Measurements from ENCODE around the gene C17orf58.
"Not testable (repeated sequence)": the region's sequence is repeated elsewhere in the genome, so short reads cannot be mapped to it uniquely, and the experiment has no call there.

Gene C17orf58

DNA sequence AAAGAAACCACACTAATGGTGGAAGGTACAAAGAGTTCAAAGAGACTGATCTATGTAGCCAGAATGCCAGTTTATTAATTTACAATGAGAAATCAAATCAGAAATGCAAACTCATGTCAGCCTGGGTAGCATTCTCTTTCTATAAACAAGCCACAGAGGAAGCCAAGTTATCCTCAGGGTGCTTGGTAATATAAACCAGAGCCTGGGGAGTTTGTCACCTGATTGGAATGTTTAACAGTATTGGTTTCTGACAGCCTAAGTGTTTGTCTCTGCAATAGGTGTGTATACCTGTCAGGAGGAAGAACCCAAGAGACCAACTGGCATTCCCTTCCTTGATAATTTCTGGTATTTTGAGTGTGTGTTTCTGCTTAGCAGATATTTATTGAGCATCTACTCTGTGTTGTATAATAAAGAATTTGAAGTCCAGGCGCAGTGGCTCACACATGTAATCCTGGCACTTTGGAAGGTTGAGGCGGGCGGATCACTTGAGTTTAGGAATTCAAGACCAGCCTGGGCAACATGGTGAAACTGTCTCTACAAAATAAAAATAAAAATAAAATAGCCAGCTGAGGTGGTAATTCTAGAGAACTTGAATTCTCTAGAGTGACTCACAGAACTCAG lies 3.1 kb upstream of the C17orf58 start:
- DNase-seq: no peak

- no peak for DNase-seq
Measured at GRCh38 chr17:67998466-67998865, 2.2 kb upstream of the C17orf58 start.

- DNase-seq: no peak
Measured at GRCh38 chr17:67995570-67996263, 552 bp downstream of the C17orf58 start.

GRCh38 chr17:67994817-67995569 lies 1.3 kb downstream of the C17orf58 start:
- DNase-seq: no peak

- no peak for DNase-seq
Measured at GRCh38 chr17:67993998-67994361, 2.3 kb downstream of the C17orf58 start.

DNA sequence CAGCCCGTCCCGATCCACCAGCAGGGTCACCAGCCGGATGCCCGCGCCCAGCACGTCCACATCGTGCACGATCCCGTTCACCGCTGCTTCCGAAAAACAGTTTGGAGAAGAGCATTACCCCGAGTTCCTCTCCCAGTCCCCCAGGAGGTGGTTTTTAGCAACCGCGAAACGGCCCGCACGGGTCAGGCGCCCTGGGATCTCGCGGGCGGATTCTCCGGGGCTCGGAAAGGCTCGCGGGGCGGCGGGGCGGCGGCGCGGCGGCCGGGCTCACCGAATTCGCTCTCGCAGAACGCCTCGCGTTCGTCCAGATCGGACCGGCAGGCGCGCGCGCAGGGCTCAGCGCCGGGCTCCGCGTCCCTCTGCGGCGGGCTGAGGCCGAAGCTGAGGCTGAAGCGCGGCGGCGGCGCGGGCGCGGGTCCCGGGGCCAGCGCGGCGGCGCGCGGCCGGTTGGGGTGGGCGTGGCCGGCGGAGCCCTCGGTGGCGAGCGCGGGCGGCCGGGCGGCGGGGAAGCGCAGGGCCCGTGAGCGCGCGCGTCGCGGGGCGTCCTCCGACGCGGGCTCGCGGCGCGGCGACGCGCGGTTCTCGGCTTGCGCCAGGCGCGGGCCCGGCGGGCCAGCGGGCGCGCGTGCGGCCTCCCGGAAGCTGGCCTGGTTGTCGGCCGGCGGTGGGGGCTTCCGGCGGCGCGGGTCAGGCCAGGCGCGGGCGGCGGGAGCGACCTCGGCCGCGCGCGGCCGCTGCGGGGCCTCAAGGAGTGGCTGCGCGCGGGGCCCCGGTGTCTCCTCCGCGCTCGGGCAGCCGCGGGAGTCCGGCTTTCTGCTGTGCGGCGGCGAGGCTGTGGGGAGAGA lies 2.9 kb downstream of the C17orf58 start:
- peak; percentile 28 for DNase-seq

DNA sequence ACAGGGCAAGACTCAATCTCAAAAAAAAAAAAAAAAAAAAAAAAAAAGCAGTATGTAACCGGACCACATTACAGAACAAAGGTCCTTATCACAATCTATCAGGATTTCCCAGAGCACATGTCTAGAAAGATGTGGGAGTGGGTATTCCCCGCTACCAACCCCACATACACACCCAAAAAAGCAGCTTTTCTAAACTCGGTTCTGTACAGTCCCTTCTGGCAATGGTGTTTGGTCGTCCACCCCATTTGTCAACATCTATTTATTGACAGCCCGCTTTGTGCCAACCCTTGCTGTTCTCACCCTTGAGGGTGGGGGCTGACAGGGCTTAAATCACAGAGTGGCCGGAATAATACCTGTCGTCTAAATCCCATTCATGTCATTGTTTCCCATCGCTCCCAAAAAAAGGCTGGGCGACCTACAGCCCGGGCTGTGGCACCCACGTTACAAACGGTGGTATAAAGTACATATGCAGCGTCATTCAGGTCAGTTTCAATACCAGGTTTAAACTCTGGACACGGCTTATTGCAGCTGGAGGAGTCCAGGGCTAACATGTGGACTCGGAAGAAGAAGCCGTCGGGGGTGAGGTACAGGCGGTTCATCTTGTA lies 3.6 kb downstream of the C17orf58 start:
- DNase-seq: no peak

- peak; percentile 14 for DNase-seq
Measured at GRCh38 chr17:67990909-67991308, 5.4 kb downstream of the C17orf58 start.

DNA sequence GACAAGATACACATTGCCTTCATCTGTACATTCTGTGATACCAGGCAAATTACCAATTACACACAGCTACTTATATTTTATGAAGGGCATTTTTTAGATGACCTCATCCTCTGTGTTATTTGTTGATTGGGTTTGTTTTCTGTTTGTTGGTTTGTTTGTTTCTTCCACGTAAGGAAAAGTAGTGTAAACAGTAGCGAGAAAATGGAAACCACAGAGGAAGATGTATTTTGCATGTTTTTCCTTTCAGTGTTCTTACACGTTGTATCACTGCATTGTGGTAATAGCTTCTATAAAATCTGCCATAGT lies 12.9 kb downstream of the C17orf58 start:
- DNase-seq: no peak

DNA sequence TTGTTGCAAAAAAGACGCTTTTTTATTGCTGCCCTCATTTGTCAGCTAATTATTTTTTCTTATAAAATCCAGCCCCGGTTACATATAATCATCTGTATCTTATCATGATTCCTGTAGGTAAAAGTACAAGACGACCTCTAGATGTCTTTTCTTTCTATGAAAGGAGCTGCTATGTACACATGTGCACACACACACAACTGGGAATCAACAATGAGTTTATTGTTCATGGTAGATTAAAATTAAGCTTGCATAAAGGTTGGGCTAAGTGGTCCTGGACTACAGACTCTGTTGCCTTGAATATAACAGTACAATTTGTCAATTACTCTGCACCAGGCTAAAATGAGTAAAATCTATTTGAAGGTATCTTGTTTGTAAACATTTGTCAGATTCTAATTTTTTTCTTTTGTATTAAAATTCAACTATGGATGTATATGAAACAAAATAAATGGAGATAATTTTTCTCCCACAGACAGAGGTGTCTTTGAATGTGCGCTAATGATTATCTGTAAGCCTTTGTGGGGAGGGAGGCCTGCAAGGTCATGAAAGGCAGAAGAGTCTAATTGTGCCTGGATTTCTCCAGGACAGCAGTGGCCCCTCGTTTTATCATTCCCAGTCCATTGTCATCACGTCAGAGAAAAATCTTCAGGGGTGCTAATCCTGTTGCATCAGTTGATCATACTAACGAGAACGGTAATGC lies 13.4 kb downstream of the C17orf58 start:
- DNase-seq: no peak

GRCh38 chr17:67982034-67982640 lies 14.1 kb downstream of the C17orf58 start:
- no peak for DNase-seq

DNA sequence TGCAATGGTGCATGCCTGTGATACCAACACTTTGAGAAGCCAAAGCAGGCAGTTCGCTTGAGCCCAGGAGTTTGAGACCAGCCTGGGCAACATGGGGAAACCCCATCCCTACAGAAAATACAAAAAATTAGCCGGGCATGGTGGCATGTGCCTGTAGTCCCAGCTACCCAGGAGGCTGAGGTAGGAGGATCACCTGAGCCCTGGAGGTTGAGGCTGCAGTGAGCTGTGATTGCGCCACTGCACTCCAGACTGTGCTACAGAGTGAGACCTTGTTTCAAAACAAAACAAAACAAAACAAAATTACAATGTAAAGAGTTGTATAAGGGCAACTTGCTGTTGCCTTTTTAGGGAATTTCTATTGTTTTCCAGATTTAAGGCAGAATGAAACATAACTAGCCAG lies 15.4 kb downstream of the C17orf58 start:
- DNase-seq: not testable (repeated sequence)

DNA sequence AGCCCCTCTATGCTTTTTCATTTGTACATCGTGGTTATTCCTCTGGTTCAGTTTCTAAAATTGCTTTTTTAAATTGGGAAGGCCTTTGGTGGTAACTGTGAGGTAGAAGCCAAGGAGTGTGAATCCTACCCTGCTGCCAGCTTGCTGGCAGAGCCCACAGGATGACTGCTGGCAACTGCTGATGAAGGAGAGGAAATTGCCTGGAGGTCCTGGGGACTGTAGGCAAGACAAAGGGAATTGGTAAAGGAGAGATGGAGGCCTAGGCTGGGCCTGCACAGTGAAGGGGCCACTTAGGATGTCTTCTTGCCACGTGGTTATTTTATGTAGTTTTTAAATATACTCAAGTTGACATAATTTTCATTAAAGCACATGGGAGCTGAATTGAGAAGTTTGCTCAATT lies 15.8 kb downstream of the C17orf58 start:
- DNase-seq: no peak

DNA sequence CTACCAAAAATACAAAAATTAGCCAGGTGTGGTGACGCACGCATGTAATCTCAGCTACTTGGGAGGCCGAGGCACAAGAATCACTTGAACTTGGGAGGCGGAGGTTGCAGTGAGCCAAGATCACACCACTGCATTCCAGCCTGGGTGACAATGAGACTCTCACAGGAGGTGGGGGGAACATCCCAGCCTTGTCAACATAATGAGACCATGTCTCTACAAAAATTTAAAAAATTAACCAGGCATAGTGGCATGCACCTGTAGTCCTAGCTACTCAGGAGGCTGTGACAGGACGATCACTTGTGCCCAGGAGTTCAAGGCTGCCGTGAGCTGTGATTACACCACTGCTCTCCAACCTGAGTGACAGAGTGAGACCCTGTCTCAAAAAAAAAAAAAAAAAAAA lies 20.0 kb downstream of the C17orf58 start:
- not testable (repeated sequence) for DNase-seq

DNA sequence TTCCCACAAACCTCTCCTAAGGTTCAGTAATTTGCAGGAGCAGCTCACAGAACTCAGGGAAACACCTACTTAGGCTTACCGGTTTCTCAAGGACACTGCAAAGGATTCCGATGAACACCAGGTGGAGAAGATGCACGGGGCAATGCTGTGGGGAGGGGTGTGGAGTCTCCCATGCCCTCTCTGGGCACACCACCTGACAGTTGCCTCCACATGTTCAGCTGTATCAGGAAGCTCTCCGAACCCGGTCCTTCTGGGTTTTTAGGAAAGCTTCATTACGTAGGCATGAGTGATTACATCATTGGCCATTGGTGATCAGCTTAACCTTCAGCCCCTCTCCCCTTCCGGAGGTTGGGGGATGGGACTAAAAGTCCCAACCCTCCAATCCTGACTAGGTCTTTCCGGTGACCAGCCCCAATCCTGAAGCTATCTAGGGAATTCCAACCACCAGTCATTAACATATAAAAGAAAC lies 21.6 kb downstream of the C17orf58 start:
- DNase-seq: no peak

GRCh38 chr17:67974185-67974584 lies 22.1 kb downstream of the C17orf58 start:
- no peak for DNase-seq

- peak; percentile 7 for DNase-seq
Measured at GRCh38 chr17:67970783-67971182, 25.5 kb downstream of the C17orf58 start.

DNA sequence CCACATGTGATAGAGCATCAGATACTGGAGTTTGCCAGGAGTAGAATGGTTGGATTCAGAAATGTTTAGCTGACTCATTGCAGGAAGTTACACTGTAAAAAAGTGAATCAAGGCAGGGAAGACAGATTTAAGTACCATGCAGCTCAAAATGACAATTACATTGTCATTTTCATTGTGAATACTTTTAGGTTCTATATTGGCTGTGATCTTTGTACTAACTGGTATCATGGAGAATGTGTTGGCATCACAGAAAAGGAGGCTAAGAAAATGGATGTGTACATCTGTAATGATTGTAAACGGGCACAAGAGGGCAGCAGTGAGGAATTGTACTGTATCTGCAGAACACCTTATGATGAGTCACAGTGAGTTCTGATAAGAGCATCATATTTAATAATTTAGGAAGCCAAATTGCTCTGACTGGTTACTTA lies 33.1 kb downstream of the C17orf58 start:
- peak; percentile 39 for DNase-seq

- DNase-seq: not testable (repeated sequence)
Measured at GRCh38 chr17:67962156-67962555, 34.1 kb downstream of the C17orf58 start.

DNA sequence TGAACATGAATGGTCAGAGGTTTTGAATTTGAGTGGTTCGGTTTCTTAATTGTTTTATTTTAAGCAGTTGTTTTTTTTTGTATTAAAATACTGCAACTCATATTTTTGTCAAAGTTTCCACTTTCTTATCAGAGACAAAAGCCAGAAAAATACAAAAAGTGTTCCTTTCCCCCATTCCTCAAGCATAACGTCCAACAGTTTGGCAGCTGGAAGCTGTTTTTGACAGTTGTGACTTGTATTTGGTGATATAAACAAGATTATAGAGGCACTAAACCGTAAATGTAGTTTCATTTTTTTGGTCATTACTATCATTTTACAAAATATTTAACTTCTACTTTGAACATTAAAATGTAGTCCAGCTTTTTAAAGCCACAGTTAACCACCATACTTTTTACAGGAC lies 36.0 kb downstream of the C17orf58 start:
- DNase-seq: not testable (repeated sequence)

DNA sequence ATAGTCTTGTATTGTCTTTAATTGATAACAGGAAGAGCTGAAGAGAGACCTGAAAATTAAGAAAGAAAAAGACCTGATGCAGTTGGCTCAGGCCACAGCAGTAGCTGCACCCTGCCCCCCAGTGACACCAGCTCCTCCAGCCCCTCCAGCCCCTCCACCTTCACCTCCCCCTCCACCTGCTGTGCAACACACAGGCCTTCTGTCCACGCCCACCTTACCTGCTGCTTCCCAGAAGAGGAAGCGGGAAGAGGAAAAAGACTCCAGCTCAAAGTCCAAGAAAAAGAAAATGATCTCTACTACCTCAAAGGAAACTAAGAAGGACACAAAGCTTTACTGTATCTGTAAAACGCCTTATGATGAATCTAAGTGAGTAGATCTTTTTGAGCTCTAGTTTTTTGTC lies 36.8 kb downstream of the C17orf58 start:
- no peak for DNase-seq

DNA sequence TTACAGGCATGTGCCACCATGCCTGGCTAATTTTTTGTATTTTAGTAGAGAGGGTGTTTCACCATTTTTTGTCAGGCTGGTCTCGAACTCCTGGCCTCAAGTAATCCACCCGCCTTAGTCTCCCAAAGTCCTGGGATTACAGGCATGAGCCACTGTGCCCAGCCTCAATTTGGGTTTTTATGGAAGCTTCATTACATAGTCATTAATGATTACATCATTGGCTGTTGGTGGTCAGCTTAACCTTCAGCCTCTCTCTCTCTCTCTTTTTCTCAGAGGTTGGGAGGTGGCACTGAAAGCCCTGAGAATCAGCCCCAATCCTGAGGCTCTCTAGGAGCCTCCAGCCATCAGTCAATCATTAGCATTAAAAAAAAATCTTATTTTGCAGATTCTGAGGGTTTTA lies 45.3 kb downstream of the C17orf58 start:
- no peak for DNase-seq
